CD4-positive, alpha-beta T cell treated with Interleukin-10 for 1 hour (primary cell): Measurements from ENCODE around the gene SPATA20.
A peak's percentile ranks its signal among the peaks of the same experiment; 100 is the strongest.

ENCODE experiments used
- DNase-seq: peaks from one replicate; pipeline ENCODE4 v3.0.0-alpha.2; 2020

SPATA20 gene

DNA sequence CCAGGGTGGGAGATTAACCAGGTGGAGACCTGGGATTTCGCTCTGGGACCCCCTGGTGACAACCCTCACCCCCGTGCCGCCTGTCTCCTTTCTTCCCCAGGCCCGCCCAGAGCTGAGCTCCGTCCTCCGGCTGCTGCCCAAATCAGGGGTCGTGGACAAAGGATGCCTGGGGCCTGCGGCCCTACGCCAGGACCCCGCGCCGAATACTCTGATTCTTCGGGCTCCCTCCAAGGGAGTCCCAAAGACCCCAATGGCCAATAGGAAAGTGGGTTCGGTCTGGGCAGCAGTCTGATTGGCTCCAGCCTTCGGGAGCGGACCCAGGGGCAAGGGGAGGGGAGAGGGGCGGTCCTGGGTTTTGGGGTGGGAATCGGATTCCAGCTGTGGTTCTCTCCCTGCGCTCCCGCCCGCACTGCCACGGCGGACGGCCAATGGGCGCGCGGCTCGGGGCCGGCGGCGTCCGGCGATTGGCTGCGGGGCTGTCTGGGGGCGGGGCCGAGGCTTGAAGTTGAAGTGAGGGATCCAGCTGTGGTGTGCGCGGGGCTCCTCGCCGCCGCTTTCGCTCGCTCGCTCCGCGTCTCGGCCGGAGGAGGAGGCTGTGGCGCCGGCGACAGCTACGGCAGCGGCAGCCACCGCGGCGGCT lies 13.3 kb downstream of the SPATA20 start, which contains the start of gene CACNA1G:
Gene CACNA1G (plus strand): TSS at position 531 of the 640 bp plus-strand sequence. CDS start 745 bp downstream, outside the sequence.
- DNase-seq: peak; percentile 91

GRCh38 chr17:50560931-50561745 lies 14.2 kb downstream of the SPATA20 start:
- DNase-seq: no peak

GRCh38 chr17:50561746-50562141 lies 14.8 kb downstream of the SPATA20 start:
- DNase-seq: no peak

GRCh38 chr17:50562242-50563091 lies 15.5 kb downstream of the SPATA20 start:
- no peak for DNase-seq

GRCh38 chr17:50563092-50563511 lies 16.1 kb downstream of the SPATA20 start:
- no peak for DNase-seq

DNA sequence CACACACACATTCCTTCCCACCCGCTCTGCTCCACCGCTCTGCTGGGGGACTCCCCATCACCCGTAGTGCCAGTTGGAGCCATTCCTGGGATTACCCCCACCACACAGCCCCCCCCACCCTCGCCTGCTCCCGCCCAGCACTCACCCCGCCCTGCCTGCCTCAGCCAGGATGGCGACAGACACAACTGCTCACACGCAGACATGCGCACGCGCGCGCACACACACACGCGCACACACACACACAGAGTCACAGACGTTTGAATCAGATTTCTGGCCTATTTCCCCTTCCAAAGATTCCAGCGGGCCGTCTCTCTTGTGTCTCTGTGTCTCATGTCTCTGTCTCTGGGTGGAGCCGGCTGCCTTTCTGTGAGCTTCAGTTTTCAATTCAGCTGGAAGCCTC lies 17.9 kb downstream of the SPATA20 start:
- DNase-seq: no peak

DNA sequence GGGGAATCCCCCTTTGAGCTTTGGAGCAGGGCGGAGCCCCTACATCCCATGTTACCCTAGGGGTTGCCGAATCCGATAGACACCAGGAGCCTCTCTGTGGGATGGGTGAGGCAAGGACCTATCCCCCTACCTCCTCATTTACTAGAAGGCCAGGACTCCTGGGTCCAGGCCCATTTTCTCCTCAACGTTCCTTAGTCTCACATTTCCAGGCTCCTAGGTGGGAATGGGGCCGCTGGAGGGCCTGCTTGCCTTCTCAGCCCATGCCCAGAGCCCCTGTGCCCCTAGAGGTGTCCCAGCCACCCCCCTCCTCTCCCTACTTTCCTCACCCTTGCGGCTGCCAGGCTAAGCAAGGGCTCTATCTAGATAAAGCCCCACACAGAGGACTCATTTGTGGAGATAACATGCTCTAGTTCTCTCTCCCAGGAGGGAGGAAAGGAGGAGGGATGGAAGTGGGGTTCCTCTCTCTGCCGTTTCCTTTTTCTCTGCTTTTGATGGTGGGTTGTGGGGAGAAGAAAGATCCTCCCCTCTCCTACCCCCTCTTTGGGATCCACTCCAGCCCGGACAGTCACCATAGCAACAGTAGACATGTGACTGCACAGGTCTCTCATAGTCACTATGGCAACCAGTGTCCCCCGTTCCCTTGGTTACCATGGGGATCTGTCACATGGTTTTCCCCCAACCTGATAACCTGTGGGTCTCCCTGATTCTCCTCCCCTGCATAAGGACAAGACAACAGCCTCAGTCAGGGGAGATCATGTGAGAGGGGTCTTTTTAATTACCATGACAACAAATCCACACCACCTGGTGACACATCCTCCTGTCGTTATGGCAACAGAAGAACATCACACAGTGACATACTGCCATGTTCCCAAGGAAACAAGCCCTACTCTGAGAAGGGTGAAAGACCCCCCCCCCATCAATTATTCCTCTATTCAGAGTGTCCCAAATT lies 18.7 kb downstream of the SPATA20 start:
- DNase-seq: peak; percentile 39

- DNase-seq: no peak
Measured at GRCh38 chr17:50566886-50567285, 19.9 kb downstream of the SPATA20 start.

GRCh38 chr17:50568659-50569058 lies 21.7 kb downstream of the SPATA20 start:
- DNase-seq: no peak

GRCh38 chr17:50569592-50569991 lies 22.6 kb downstream of the SPATA20 start:
- DNase-seq: no peak

- DNase-seq: no peak
Measured at GRCh38 chr17:50570032-50570431, 23.1 kb downstream of the SPATA20 start.

- no peak for DNase-seq
Measured at GRCh38 chr17:50570528-50570927, 23.6 kb downstream of the SPATA20 start.

- DNase-seq: no peak
Measured at GRCh38 chr17:50571681-50572080, 24.7 kb downstream of the SPATA20 start.

GRCh38 chr17:50572541-50572940 lies 25.6 kb downstream of the SPATA20 start:
- no peak for DNase-seq

DNA sequence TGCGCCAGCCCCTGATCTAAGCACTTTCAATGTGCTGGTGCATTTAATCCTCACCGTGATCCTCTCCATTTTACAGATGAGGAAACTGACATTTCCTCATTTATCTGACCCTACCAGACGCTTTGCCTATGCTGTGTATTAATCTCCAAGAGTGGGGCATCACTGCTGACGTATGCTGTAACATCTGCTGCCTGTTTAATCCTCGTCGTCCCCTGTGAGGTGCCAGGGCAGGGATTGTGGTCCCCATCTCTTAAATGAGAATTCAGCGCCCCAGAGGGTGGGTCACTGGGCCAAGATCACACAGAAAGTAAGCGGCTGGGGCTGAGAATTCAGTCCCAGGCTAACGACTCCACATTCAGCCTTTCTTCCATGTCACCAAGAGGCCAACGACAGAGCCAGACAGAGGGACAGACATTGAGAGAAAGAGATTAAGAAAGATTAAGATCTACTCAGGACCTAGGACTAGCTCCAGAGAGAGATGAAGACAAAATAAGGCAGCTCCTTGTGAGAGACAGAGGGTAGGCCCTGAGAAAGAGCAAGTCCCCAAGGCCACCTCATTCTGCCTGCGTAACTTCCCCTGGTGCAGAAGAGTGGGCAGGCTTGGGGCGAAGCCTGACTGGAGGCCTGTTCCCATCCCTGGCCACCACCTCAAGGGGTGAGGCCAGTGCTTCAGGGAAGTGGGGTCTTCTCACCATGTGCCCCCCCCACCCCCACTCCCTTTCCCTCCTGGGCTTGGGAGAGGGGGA lies 27.1 kb downstream of the SPATA20 start:
- DNase-seq: no peak

DNA sequence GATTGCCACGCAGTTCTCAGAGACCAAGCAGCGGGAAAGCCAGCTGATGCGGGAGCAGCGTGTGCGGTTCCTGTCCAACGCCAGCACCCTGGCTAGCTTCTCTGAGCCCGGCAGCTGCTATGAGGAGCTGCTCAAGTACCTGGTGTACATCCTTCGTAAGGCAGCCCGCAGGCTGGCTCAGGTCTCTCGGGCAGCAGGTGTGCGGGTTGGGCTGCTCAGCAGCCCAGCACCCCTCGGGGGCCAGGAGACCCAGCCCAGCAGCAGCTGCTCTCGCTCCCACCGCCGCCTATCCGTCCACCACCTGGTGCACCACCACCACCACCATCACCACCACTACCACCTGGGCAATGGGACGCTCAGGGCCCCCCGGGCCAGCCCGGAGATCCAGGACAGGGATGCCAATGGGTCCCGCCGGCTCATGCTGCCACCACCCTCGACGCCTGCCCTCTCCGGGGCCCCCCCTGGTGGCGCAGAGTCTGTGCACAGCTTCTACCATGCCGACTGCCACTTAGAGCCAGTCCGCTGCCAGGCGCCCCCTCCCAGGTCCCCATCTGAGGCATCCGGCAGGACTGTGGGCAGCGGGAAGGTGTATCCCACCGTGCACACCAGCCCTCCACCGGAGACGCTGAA lies 28.7 kb downstream of the SPATA20 start:
- no peak for DNase-seq

DNA sequence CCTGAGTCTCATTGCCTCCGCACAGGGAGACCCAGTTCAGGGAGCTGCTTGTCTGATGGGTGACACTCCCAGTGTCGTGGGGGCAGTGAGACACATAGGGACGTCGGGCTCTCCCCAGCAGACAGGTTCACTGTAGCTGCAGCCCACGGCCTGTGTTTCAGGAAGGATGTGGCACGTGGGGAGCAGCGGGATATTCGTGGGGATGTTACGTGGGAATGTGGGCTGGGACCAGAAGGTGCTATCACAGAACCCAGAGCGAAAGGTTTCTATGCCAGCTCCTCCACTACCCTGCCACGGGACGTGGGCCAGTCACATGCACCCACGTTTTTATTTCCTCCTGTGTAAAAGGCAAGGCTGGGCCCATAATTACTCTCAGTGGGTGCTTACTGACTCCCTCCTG lies 29.9 kb downstream of the SPATA20 start:
- no peak for DNase-seq

DNA sequence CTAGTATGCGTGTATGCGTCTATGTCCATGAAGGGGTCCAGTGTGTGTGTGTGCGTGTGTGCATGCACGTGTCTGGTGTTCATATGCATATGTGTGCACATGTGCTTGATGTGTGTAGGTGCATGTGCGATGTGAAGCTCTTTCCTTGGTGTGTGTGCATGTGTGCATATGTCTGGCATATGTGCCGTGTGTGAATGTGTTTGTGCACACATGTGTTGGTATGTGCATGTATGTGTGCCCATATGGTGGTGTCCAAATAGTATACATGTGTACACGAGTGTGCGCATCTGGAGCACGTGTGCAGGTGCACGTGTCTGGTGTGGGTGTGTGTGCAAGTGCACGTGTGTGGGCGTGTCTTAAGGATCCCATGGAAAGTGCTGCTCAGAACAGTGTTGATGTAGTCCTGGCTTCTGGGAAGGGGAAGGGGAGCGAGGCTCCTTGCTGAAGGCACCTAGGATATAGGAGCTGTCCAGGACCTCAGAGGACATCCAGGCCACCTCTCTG lies 30.5 kb downstream of the SPATA20 start:
- no peak for DNase-seq

GRCh38 chr17:50578173-50578572 lies 31.2 kb downstream of the SPATA20 start:
- DNase-seq: no peak

GRCh38 chr17:50579399-50579798 lies 32.4 kb downstream of the SPATA20 start:
- no peak for DNase-seq

- no peak for DNase-seq
Measured at GRCh38 chr17:50580646-50581045, 33.7 kb downstream of the SPATA20 start.
